ENCODE data around the gene GPATCH1.

The GPATCH1 gene

DNA sequence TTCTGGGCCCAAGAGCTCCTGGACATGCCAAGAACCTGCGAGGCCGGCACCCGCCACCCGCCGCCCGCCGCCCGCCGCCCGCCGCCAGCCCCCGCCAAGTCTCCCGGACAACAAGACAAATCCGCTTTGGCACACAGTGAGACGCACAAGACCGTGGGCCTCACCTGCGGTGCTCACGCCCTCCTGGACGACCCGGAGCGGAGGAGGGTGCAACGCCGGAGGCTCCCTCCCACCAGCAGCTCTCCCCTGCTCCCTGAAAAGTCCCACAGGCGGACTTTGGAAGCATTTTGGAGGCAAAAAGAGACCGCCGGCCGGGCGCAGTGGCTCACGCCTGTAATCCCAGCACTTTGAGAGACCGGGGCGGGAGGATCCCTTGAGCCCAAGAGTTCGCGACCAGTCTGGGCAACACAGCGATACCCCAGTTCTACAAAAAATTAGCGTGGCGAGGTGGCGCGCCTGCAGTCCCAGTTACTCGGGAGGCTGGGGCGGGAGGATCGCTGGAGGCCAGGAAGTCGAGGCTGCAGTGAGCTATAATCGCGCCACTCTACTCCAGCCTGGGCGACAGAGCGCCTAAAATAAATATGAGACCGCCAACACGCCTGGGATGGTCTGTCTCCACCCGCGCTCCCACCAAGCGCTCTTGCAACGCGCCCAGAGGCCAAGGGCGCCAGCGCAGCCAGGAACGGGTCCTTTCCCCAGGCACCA, 17.1 kb upstream of the GPATCH1 start:
- DNase-seq: no peak

DNA sequence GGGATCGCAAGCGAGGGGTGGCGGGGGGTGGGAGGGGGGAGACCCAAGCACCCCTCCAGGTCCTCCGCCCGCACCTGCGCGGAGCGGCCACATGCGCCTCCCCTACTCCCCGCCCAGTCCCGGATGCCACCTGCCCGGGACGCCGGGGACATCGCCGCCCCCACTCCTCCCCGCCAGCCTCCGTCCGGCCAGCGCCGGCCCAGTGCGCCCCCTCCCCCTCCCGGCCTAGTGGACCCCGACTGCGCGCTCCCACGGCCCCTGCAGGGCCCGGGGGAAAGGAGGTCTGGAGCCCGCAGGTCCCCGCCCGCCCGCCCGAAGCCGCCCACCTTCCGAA, 16.6 kb upstream of the GPATCH1 start:
- DNase-seq: peak; percentile 39

DNA sequence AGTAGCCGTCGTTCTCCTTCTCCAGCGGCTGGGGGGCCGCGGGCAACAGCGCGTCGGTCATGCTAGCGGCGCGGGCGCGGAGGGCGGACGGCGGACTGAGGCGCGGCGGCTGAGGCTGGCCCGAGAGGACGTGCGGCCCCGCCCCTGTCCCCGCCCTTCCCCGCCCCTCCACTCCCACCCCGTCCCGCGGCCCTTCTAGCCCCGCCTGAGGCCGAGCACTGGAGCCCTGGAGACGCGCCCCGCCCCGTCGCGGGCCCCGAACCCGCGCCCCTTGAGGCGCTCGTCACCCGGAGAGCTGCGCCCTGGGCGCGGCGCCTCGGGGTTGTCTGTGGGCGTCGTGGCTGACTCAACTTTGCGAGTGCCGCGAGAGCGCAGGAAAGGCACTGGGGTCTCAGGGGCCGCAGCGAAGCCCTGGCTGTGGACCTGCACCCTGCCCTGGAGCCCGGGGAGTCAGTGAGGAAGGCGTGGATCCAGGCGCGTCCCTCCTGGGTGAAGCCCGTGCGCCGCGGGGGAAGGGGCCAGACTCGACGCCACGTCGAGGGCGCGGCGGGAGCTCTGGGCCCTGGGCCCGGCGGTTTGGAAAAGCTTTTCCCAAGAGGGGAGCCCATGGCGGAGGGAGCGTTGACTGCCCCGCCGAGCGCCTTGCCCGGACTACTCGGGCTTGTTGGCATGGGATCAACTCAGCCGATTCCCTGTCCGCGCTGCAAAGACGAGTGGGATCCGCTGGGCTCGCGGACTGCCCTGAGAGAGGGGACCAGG, 16.0 kb upstream of the GPATCH1 start, which contains the start of gene RHPN2:
Gene RHPN2 (minus strand): TSS at position 97 of the 759 bp plus-strand sequence. CDS start 36 bp downstream, at position 61.
- peak; percentile 61 for DNase-seq

DNA sequence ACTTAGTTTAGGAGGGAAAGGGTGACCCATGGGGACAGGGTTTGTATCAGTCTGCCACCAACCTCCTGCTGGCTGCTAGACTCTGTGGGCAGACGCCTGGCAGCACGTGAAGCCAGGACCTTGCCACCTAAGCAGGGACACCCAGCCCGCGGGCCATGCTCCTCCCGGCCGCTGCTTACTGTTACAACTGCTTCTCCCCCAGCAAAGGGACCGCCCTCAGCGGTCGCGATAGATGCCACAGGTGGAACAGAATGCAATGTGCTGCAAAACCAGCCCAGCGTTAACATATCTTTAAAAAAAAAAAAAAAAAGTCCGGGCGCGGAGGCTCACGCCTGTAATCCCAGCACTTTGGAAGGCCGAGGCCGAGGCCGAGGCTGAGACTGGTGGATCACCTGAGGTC, 14.4 kb upstream of the GPATCH1 start:
- no peak for DNase-seq

DNA sequence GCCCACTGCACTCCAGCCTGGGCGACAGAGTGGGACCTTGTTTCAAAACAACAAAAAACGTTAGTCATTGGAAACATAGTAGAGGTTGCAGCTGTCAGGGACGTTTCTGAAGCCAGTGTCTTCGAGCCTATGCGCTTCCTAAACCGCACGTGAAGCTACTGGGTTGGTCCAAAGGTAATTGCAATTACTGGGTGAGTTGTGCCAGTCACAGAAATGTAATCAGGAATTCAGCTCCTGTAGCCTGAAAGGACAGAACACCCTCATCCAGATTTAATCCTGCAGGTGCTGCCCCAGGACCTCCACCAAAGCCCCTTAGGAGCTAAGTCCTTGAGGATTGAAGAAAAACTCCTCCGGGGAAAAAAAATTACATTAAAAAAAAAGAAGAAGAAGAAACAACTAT, 13.9 kb upstream of the GPATCH1 start:
- no peak for DNase-seq

DNA sequence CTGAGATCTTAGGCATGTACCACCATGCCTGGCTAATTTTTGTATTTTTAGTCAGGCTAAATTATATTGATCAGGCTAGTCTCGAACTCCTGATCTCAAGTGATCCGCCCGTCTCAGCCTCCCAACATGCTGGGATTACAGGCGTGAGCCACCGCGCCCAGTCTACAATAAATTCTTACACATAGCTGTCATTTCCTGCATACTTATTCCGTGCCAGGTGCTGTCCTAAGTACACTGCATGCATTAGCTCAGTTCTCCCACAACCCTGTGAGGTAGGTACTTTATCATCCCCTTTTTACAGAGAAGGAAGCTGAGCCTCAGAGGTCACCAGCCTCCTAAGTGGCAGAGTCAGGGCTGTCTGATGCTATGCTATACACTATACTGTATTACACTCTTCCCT, 9.1 kb upstream of the GPATCH1 start:
- no peak for DNase-seq

DNA sequence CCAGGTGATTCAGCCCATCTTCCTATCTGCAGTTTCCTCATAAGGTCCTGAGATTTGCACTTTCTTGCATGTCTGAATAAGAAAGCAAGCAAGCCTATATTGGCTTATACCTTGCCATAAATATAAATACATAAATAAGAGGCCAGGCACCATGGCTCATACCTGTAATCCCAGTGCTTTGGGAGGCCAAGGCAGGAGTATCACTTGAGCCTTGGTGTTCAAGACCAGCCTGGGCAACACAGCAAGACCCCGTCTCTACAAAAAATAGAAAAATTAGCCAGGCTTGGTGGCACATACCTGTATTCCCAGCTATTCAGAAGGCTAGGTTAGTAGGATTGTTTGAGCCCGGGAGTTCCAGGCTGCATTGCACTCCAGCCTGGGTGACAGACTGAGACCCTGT, 5.5 kb upstream of the GPATCH1 start:
- no peak for DNase-seq

DNA sequence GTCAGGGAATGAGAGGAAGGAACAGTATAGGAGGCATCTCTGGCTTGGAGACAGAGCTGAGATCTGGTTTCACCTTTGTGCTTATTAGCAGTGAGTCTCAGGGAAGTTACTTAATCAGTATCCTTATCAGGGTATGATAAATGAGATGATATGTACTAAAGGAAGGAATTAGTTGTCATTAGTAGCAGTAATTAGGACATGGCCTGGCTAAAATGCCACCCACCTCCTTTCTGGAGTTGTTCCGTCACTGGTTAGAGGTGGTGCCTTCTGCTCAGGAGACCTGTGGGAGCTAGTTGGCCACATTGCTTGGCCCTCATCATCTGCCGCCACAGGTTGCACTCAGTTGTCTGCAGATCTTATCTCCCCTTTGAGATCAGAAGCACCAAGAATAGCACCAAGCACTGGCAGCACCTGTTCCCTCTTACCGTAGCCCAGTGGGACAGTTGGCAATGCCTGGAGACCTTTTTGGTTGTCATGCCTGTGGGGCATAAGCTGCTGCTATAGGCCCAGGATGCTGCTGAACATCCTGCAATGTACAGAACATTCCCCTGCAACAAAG, 4.7 kb downstream of the GPATCH1 start:
- no peak for DNase-seq

DNA sequence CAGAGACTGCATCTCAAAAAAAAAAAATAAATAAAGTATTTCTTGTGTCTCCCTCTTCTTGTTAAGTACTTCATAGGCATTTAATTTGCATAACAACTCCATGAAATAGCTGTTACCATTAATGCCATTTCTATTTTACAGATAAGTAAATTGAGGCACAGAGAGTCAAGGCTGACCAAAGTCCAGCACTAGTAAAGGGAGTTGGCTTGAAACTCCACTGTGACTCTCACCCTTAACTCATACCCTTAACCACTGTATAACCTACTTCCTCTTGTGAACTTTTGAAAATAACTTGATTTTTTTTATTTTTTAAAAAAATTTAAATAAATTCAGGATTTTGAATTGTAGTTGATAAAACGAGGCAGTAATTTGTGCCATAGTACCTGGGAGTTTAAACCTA, 6.0 kb downstream of the GPATCH1 start:
- DNase-seq: no peak

DNA sequence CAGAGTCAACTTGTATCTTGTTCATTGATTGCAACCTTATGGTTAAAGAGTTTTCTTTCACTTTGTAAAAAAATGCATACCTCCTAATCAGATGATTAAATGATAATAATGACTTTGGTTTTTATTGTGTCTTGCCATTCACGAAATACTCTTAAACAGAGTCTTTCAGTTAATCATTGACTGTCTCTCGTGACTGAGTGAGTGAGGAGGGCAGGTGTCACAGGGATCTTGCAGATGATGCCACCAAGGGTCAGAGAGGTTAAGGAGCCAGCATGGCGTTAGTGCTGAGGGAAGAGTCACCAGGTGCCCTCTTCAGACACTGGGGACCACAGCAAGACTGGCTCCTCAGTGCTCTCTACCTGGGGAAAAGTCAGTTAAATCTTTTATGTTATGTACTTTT, 8.0 kb downstream of the GPATCH1 start:
- DNase-seq: no peak

DNA sequence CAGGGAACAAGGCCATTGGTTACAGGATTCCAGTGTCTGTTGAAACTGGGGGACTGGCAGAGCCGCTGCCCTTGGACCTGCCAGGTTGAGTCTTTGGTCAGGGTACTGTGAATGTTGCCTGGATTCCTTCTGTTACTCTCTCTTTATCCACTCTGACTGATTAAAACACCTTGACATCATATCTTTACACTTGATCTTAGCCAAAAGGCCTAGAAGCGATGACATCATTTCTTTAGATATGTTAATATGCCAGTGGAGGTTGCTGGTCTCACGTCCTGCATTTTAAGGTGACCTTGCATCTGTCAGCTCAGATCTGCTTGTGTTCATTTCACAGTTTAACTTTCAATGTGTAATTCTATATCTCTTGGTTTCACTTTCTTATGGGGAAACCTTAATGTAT, 9.2 kb downstream of the GPATCH1 start:
- no peak for DNase-seq

DNA sequence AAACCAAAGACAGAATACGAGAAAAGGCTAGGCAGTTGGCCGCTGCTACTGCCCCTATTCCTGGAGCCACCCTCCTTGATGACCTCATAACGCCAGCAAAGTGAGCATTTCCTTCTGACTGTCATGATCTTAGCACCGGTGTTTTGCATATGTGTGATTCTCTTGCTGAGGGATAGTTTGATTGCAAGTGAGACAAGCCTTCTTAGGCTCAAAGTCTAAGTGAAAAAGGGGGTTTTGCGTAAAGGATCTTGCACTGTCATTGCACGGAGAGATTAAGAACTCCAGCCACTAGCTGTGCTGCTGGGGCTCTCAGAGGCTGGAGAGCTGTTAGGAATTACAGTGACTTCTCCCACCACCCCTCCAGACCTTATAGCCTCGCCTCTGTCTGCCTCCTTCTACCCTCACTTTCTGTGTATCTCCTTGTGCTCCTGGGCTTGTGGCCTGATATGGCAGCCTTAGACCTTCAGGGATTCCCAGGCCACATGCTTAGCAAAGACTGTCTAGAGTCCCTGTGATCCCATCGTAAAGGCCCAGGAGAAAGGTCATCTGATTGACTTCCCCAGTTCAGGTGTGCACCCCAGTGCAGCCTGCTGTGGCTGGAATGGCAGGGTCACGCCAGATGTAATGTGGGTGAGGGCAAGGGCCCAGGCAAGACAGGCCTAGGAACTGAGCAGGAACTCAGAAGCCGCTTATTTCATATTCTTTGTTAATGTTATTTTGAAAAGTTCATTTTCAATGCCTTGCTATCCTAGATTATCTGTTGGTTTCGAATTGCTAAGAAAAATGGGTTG, 12.6 kb downstream of the GPATCH1 start:
- DNase-seq: no peak

DNA sequence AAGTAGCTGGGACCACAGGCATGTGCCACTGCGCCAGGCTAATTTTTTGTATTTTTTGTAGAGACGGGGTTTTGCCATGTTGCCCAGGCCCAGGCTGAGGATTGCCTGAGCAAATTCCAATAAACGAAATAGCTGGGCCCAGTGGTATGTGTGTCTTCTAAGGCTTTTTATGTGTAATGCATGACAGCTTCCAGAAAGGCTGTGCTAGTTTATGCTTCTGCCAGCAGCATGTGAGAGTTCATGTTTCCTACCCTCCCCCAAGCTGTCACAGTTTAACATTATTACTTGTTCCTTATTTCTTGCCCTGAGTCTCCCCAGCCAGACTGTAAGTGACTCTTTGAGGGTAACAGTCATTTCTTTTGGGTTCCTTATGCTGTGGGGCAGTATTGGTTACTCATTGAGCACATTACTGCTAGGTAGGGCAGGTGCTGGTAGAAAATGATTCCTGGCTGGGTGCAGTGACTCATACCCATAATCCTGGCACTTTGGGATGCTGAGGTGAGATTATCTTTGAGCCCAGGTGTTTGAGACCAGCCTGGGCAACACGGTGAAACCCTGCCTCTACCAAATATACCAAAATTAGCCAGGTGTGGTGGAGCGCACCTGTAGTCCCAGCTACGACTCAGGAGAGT, 13.6 kb downstream of the GPATCH1 start:
- no peak for DNase-seq

DNA sequence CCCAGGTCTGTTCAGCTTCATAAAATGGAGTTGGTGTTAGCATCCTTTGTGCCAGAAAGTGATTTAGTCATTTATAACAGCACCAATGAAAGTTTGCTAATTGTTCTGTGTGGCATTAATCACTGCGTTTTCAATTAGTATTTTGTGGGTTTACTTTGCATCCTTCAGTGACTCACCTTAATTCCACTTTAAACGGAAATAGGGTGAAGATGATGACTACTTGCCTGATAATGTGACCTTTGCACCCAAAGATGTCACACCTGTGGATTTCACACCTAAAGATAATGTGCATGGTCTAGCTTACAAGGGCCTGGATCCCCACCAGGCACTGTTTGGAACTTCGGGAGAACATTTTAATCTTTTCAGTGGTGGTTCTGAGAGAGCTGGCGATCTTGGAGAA, 15.0 kb downstream of the GPATCH1 start:
- no peak for DNase-seq

DNA sequence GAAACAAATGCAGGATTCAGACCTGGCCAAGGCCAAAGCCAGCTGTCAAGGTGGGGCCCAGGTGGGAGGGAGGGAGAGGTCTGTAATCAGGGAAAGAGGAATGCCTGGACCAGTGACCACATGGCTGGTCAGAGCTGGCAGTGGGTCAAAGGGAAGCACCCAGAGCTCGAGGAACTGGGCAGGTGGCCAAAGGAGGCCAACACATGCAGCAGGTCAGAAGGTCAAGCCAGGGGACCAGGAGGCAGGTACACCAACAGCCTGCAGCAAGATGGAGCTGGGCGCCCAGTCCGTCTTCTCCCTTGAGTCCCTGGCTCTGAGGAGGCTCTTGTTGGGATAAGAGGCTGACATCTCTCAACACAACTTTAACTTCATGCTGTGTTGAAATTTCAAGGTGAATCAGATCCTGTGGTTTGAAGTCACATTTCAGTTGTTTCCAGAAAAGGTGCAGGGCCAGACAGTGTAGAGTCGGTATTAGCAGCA, 17.1 kb downstream of the GPATCH1 start:
- DNase-seq: no peak

DNA sequence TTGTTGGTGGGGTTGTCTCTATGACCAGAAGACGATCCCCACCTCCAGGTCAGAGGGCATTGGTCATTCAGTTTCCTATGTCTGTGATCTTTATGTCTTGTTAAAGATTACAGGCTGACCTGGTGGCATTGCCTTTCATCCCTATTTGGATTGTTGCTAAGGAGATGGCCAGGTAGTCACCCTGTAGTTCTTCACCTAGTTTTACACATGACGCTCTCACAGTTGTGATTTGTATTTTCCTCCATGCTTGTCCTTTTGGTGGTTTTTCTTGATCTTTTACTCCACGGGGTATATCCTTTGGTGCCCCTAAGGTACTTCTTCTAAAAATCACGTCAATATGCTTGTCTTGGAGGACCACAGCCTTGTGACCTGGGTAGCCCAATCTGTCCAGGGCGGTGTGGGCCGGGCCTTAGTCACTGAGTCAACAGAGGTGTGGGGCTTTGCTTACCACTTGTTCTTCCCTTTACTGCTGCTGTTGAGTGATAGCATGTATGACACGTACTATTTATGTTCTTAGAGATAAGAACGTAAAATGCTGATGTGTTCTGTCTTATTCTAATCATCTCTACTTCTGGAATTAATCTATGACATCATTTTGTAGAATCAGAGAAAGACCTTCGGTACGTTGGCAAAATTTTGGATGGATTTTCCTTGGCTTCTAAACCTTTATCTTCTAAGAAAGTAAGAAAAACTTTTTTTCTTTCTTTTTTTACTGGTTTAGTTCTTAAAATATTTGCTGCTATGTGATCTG, 20.1 kb downstream of the GPATCH1 start:
- no peak for DNase-seq

DNA sequence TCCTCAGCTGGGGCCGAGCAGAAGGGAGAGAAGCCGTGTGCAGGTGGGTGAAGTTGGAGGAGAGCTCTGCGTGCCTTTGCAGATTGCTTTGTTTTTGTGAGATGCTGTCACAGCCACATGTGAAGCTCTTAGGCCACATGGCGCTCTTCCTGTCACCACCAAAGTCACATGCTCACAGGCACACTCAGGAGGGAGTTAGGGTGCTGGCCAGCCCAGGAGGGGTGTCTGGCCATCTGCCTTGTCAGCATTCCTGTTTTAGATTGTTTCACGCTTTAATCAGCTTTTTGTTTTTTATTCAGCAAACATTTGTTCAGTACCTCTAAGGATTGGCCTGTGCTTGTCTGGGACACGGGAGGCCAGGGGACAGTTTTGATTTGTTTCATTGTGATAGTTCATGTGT, 21.9 kb downstream of the GPATCH1 start:
- no peak for DNase-seq

DNA sequence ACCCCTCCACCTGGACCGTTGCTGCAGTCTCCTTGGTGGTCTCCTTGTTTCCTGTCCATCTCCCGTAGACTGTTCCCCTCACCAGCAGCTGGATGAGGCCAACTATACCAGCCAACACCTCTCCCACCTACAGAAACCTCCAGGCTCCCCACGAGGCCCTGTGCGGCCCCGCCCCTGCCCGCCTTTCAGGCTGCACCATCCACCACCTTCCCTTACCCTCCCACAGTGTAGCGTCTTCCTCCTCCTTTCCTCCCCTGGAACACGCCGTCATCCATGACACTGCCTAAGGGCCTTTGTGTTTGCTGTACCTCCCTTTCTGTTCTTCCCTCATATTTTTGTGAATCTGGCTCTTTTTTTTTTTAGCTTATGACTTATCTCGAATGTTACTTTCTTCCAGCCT, 27.2 kb downstream of the GPATCH1 start:
- DNase-seq: no peak

DNA sequence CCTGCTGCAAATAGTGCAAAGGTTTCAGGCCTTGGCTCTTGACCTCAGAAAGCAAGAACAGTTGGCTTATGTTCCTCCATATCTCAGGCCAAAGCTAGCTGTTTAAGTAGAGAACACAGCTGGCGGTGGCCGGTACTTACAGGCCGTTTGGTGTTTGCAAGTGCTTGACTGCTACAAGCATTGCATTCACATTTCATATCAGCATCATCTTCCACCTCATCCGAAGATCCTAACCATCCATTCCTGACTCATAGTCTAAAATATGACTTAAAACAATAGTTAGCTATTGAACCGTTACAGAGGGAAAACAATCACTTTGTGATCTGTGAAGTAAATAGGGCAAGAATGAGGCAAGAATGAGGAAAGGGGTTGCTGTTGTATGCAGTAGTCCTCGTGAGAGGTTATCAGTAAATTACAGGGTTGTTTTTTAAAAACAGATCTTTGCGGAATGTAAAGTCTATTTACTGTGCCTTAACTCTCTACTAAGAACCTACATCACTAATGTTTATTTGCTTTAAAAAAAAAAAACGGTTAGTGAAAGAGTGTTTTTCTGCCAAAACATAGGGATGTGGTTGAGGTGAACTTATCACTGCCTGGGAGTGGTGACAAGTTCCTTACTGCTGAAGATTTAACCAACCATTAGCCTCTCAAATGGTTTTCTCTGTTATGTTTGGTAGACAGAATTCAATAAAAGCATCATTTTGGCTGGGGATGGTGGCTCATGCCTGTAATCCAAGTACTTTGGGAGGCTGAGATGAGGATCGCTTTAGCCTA, 29.3 kb downstream of the GPATCH1 start:
- DNase-seq: no peak

DNA sequence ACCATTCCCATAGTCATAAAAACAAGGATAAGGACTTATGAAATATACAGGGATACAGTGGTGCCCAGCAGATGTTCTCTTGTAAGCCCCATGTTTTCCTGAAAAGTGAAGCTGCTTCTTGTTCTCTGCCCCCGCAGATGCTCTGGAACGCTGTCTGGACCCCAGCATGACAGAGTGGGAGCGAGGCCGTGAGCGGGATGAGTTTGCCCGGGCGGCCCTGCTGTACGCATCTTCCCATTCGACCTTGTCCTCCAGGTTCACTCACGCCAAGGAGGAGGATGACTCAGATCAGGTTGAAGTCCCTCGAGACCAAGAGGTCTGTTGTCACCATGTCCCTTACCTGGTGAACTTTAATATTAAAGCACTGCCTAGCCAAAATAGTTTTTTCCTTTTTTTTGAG, 30.6 kb downstream of the GPATCH1 start:
- DNase-seq: no peak

DNA sequence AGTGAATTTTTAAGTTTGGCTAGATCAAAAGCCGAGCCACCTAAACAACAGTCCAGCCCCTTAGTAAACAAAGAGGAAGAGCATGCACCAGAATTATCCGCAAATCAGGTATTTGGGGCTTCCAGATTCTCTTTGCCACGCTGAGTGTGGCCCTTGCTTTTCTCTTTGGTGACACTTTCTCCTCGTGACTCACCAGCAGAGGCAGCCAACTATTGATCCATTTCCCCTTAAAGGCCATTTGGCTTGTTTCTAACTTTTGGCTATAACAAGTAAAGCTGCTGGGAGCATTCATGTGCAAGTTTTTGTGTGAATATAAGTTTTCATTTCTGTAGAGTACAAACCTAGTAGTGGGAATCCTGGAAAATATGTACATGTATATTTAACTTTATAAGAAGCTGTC, 33.3 kb downstream of the GPATCH1 start:
- no peak for DNase-seq

Data from NCI-H2029 (cell line).